IMR-90 (cell line): ENCODE results near the gene DACH1. TPM values are rescaled to one million over a fixed set of nuclear protein-coding genes. Genes with fewer than 3 reads are reported as not detected.

Experiments
- ATAC-seq: fragments of 200-7000 bp; cut with Tn5 transposase; 2 replicates; pipeline ENCODE4 v1.9.1; 2020; ENCODE audit warnings: low read depth, mild to moderate bottlenecking, moderate library complexity
- BruUV-seq: library from RNA; stranded (reverse); fragments of 400-500 nt; replicated peaks from 2 replicates; lab custom pipeline; 2021; lab: Mats Ljungman, UMichigan
- CTCF ChIA-PET: fragments of 300-600 bp; formaldehyde crosslinking; extraction: SDS; loops from one replicate; lab custom pipeline; 2021; ENCODE audit warnings: antibody characterized with exemption; lab: Yijun Ruan, JAX
- POLR2A ChIA-PET: fragments of 300-600 bp; sonication (Branson Sonifier 250); formaldehyde crosslinking; loops from one replicate; lab custom pipeline; 2022; ENCODE audit warnings: antibody characterized with exemption; ENCODE audit not compliant: unreplicated experiment; lab: Charles Lee
- DNase-seq: peaks from one replicate; pipeline ENCODE4 v3.0.0; 2013
- H2AFZ ChIP-seq: replicated peaks from 2 replicates; pipeline ENCODE3; 2013; ENCODE audit warnings: low read length, mild to moderate bottlenecking; ENCODE audit not compliant: poor library complexity
- H2AK5ac ChIP-seq: 2 replicates; pipeline ENCODE4 v1.6.1; 2013; ENCODE audit warnings: low read depth, low read length, inconsistent platforms
- H2AK9ac ChIP-seq: replicated peaks from 2 replicates; pipeline ENCODE3; 2013; ENCODE audit warnings: mild to moderate bottlenecking, low read depth, low read length, moderate library complexity; ENCODE audit not compliant: poor library complexity
- H2BK120ac ChIP-seq: 2 replicates; pipeline ENCODE4 v1.6.1; 2013; ENCODE audit warnings: low read depth, low read length, inconsistent platforms
- H2BK15ac ChIP-seq: 3 replicates; pipeline ENCODE4 v1.6.1; 2013; ENCODE audit warnings: low read depth, low read length, inconsistent platforms
- H2BK20ac ChIP-seq: 2 replicates; pipeline ENCODE4 v1.6.1; 2013; ENCODE audit warnings: low read depth, mild to moderate bottlenecking, inconsistent platforms, low read length, moderate library complexity
- H2BK5ac ChIP-seq: 2 replicates; pipeline ENCODE4 v1.6.1; 2013; ENCODE audit warnings: mild to moderate bottlenecking, low read depth, low read length, inconsistent platforms; ENCODE audit not compliant: poor library complexity, severe bottlenecking
- H3K14ac ChIP-seq: replicated peaks from 2 replicates; pipeline ENCODE4 v1.6.1; 2013; ENCODE audit warnings: low read depth, low read length, inconsistent platforms
- H3K18ac ChIP-seq: 2 replicates; pipeline ENCODE4 v1.6.1; 2013; ENCODE audit warnings: low read depth, low read length, control low read depth
- H3K23ac ChIP-seq: 2 replicates; pipeline ENCODE4 v1.6.1; 2013; ENCODE audit warnings: low read depth, low read length, inconsistent platforms
- H3K27ac ChIP-seq: 2 replicates; pipeline ENCODE4 v1.5.1; 2013; ENCODE audit warnings: mild to moderate bottlenecking, control low read depth, low read length; ENCODE audit not compliant: insufficient read depth
- H3K27me3 ChIP-seq: 2 replicates; pipeline ENCODE4 v1.6.1; 2013; ENCODE audit warnings: low read length; ENCODE audit not compliant: control insufficient read depth, insufficient read depth
- H3K36me3 ChIP-seq: 2 replicates; pipeline ENCODE4 v1.6.1; 2013; ENCODE audit warnings: low read length, mixed read lengths; ENCODE audit not compliant: control insufficient read depth, insufficient read depth
- H3K4ac ChIP-seq: 2 replicates; pipeline ENCODE4 v1.6.1; 2013; ENCODE audit warnings: low read depth, low read length, inconsistent platforms
- H3K4me1 ChIP-seq: 2 replicates; pipeline ENCODE4 v1.6.1; 2013; ENCODE audit warnings: low read length, mixed read lengths; ENCODE audit not compliant: control insufficient read depth, insufficient read depth
- H3K4me2 ChIP-seq: 2 replicates; pipeline ENCODE4 v1.6.1; 2013; ENCODE audit warnings: low read depth, mild to moderate bottlenecking, control low read depth, low read length, moderate library complexity
- H3K4me3 ChIP-seq: 2 replicates; pipeline ENCODE4 v1.5.1; 2013; ENCODE audit warnings: low read depth, mild to moderate bottlenecking, control low read depth, low read length, moderate library complexity; ENCODE audit not compliant: insufficient read depth
- H3K56ac ChIP-seq: 2 replicates; pipeline ENCODE4 v1.6.1; 2013; ENCODE audit warnings: low read length, inconsistent platforms; ENCODE audit not compliant: insufficient read depth; ENCODE audit errors: extremely low read depth
- H3K79me1 ChIP-seq, 2 experiments: 2 replicates each; pipeline ENCODE4 v1.6.1; 2013; ENCODE audit warnings: low read length in 2 of 2, inconsistent platforms in 1 of 2, low read depth in 1 of 2
- H3K9ac ChIP-seq: 2 replicates; pipeline ENCODE4 v1.6.1; 2013; ENCODE audit warnings: low read depth, low read length, control low read depth
- H3K9me1 ChIP-seq: 2 replicates; pipeline ENCODE4 v1.6.1; 2013; ENCODE audit warnings: low read length, inconsistent platforms; ENCODE audit not compliant: insufficient read depth
- H3K9me3 ChIP-seq: 2 replicates; pipeline ENCODE4 v1.6.1; 2013; ENCODE audit warnings: low read length; ENCODE audit not compliant: control insufficient read depth, insufficient read depth
- H4K20me1 ChIP-seq: 2 replicates; pipeline ENCODE4 v1.6.1; 2013; ENCODE audit warnings: low read length, inconsistent platforms; ENCODE audit not compliant: insufficient read depth
- H4K5ac ChIP-seq: 2 replicates; pipeline ENCODE4 v1.6.1; 2013; ENCODE audit warnings: mild to moderate bottlenecking, low read depth, low read length, control low read depth
- H4K8ac ChIP-seq, 2 experiments: 2 replicates each; pipeline ENCODE4 v1.6.1; 2013; ENCODE audit warnings: low read depth in 2 of 2, low read length in 2 of 2, control low read depth in 1 of 2, inconsistent platforms in 1 of 2
- H4K91ac ChIP-seq: 2 replicates; pipeline ENCODE4 v1.6.1; 2013; ENCODE audit warnings: low read depth, low read length, inconsistent platforms; ENCODE audit not compliant: insufficient read depth
- MAFK ChIP-seq: IDR thresholded peaks from 2 replicates; pipeline ENCODE4 v1.6.1; 2012; ENCODE audit warnings: low read depth, low read length, improper control_type of control experiment
- MXI1 ChIP-seq: IDR thresholded peaks from 2 replicates; pipeline ENCODE4 v1.6.1; 2012; ENCODE audit warnings: low read depth, mild to moderate bottlenecking, low read length, moderate library complexity, borderline replicate concordance
- RCOR1 ChIP-seq: IDR thresholded peaks from 2 replicates; pipeline ENCODE4 v1.6.1; 2012; ENCODE audit warnings: mild to moderate bottlenecking, low read length, improper control_type of control experiment; ENCODE audit not compliant: insufficient replicate concordance
- WGBS, 2 experiments: methylation state at CpG; one replicate each; pipeline versions ENCODE4 v1.1.5 to v1.1.7; 2013; ENCODE audit warnings: missing lambda C conversion rate in 2 of 2; ENCODE audit not compliant: insufficient read length in 1 of 2; ENCODE audit errors: extremely low coverage in 2 of 2; 5-methylcytosine and 5-hydroxymethylcytosine counted together
- dilution Hi-C: fragments of 300-500 bp; cut with HindIII; formaldehyde crosslinking; loops from one replicate; pipeline ENCODE4 v1.14.3; 2018; ENCODE audit warnings: low sequenced_read_pairs; ENCODE audit not compliant: unreplicated experiment
- in situ Hi-C: fragments of 300-500 bp; cut with MboI; formaldehyde crosslinking; loops from 3 replicates; pipeline ENCODE4 v1.14.3; 2019; ENCODE audit warnings: low sequenced_read_pairs, inconsistent platforms, mixed read lengths
- intact Hi-C: fragments of 100-400 bp; cut with micrococcal nuclease; formaldehyde crosslinking; loops from 2 replicates; pipeline ENCODE4 v1.10.0; 2022
- polyA plus RNA-seq, 3 experiments: library from polyadenylated mRNA; depleted of rRNA; stranded (reverse); fragments of >200 nt; gene quantifications; 2 replicates each; pipeline ENCODE4 v1.2.3, GENCODE V29; 2012; ENCODE audit warnings: low replicate concordance in 1 of 3
- total RNA-seq: library from RNA; depleted of rRNA; stranded (reverse); fragments of >200 nt; gene quantifications from 2 replicates; pipeline ENCODE4 v1.2.3, GENCODE V29; 2012
- TF ChIP-seq, protein P1 (sequence below): fragments of 150-350 bp; IDR thresholded peaks from 2 replicates; pipeline ENCODE4 v1.6.1; 2016; ENCODE audit warnings: low read depth, mild to moderate bottlenecking, low read length, moderate library complexity, borderline replicate concordance
- TF ChIP-seq, protein P2 (sequence below): conservative IDR thresholded peaks from 2 replicates; pipeline ENCODE4 v1.5.1; 2012; ENCODE audit warnings: mild to moderate bottlenecking, low read depth, low read length, improper control_type of control experiment

The DACH1 gene
- total and polyA plus RNA-seq, 2 of the 4 experiments (the other 2 are of a cell fraction) = not detected

DNA sequence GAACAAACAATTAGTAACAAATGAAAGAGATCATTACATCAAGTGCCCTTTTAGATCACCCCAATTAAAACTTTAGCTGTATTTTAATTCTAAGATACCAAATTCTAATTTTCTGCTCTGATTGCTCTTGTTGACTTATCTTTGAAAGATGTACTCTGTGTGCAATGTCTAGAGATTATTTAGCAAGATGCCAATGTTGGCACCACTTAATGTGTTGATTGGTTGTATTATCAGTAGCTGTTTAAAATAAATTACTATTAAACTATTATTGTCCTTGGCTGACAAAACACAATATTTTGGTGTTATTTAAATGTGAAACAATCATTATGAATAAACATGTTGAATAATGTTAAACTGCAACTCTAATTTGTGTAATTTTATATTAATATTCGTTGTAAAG is 386.0 kb downstream of the DACH1 start:
- BruUV-seq = no TSS peak
- Histone ChIP-seq H3K79me1 (no peaks in the 10 kb centered on the region), H3K14ac (no peak overlapping the region), H2BK15ac (no peak overlapping the region), H2AK5ac (no peak overlapping the region), H2BK20ac (no peak overlapping the region), H4K5ac (no peak overlapping the region), H3K4me2 (no peak overlapping the region), H3K23ac (no peak overlapping the region), H3K9me1 (no peaks in the 10 kb centered on the region), H2AFZ (no peak overlapping the region), H3K4me1 (no peaks in the 10 kb centered on the region), H4K91ac (no peak overlapping the region), H3K4ac (no peak overlapping the region), H3K27me3 (no peaks in the 10 kb centered on the region), H3K27ac (no peak overlapping the region), H2AK9ac (no peak overlapping the region), H4K8ac (no peak overlapping the region), H4K20me1 (no peaks in the 10 kb centered on the region), H2BK5ac (no peak overlapping the region), H3K56ac (no peak overlapping the region), H3K18ac (no peak overlapping the region), H3K4me3 (no peak overlapping the region), H3K9ac (no peak overlapping the region), H3K36me3 (no peaks in the 10 kb centered on the region), H3K9me3 (no peaks in the 10 kb centered on the region), H2BK120ac (no peak overlapping the region)
- DNase-seq (no peak), ATAC-seq (no peak)
- TF ChIP-seq, protein P1, sequence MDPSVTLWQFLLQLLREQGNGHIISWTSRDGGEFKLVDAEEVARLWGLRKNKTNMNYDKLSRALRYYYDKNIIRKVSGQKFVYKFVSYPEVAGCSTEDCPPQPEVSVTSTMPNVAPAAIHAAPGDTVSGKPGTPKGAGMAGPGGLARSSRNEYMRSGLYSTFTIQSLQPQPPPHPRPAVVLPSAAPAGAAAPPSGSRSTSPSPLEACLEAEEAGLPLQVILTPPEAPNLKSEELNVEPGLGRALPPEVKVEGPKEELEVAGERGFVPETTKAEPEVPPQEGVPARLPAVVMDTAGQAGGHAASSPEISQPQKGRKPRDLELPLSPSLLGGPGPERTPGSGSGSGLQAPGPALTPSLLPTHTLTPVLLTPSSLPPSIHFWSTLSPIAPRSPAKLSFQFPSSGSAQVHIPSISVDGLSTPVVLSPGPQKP = no peak
- no peak for TF ChIP-seq MXI1
- TF ChIP-seq, protein P2, sequence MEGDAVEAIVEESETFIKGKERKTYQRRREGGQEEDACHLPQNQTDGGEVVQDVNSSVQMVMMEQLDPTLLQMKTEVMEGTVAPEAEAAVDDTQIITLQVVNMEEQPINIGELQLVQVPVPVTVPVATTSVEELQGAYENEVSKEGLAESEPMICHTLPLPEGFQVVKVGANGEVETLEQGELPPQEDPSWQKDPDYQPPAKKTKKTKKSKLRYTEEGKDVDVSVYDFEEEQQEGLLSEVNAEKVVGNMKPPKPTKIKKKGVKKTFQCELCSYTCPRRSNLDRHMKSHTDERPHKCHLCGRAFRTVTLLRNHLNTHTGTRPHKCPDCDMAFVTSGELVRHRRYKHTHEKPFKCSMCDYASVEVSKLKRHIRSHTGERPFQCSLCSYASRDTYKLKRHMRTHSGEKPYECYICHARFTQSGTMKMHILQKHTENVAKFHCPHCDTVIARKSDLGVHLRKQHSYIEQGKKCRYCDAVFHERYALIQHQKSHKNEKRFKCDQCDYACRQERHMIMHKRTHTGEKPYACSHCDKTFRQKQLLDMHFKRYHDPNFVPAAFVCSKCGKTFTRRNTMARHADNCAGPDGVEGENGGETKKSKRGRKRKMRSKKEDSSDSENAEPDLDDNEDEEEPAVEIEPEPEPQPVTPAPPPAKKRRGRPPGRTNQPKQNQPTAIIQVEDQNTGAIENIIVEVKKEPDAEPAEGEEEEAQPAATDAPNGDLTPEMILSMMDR = no peak
- no peak for TF ChIP-seq MAFK
- TF ChIP-seq RCOR1 = no peak
- dilution Hi-C loops (no loop called here), intact Hi-C loops (no loop called here), in situ Hi-C loops (no loop called here)
- WGBS, 2 experiments = no CpG with 5 or more reads among the region's 1 CpG
- POLR2A ChIA-PET = no interaction called here
- CTCF ChIA-PET = no interaction called here
